ENCODE measurements around the gene GBP1. TPM values are rescaled to one million over a fixed set of nuclear protein-coding genes. Genes with fewer than 3 reads are reported as not detected.
"Not testable (repeated sequence)": the region's sequence is repeated elsewhere in the genome, so short reads cannot be mapped to it uniquely, and the experiment has no call there.

The GBP1 gene
- total and polyA plus RNA-seq, 2 donors, result 44.1 to 53.0 TPM

- WGBS, result 97% methylated on average over 1 of the region's 1 CpG
- Histone ChIP-seq H3K4me1 (ENCODE audit: control insufficient read depth in 2 of 2, insufficient read depth in 2 of 2, low read length in 2 of 2) (no peaks in the 10 kb centered on the region), H3K9me3 (ENCODE audit: control insufficient read depth in 2 of 2, insufficient read depth in 1 of 2, low read length in 1 of 2) (peaks cover 0 to 7% of the 10 kb centered on the region in 2 donors), H3K27me3 (ENCODE audit: control insufficient read depth in 2 of 2, insufficient read depth in 1 of 2, low read length in 1 of 2) (no peaks in the 10 kb centered on the region), H3K36me3 (ENCODE audit: control insufficient read depth in 2 of 2, insufficient read depth in 2 of 2, low read length in 1 of 2) (no peaks in the 10 kb centered on the region), H3K4me3 (ENCODE audit: low read length in 2 of 2) (no peak overlapping the region), H3K27ac (ENCODE audit: low read depth in 1 of 2, low read length in 1 of 2) (no peak overlapping the region)
- no peak for DNase-seq (ENCODE audit: low read depth in 6 of 9, low spot score in 9 of 9)
These were observed 29.9 kb downstream of the GBP1 start for GRCh38 chr1:89035080-89035479.

DNA sequence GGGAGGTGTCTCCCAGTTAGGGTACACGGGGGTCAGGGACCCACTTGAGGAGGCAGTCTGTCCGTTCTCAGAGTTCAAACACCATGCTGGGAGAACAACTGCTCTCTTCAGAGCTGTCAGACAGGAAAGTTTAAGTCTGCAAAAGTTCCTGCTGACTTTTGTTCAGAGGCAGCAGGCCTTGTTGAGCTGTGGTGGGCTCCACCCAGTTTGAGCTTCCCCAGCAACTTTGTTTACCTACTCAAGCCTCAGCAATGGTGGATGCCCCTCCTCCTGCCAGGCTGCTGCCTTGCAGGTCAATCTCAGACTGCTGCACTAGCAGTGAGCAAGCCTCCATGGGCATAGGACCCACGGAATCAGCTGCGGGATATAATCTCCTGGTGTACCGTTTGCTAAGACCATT is 31.0 kb downstream of the GBP1 start:
- WGBS, result 98% methylated on average over 5 of the region's 5 CpGs
- not testable (repeated sequence) for H3K4me3 ChIP-seq (ENCODE audit: low read length in 2 of 2); H3K4me1 ChIP-seq (ENCODE audit: control insufficient read depth in 2 of 2, insufficient read depth in 2 of 2, low read length in 2 of 2); H3K27ac ChIP-seq (ENCODE audit: low read depth in 1 of 2, low read length in 1 of 2); DNase-seq (ENCODE audit: low read depth in 6 of 9, low spot score in 9 of 9); H3K36me3 ChIP-seq (ENCODE audit: control insufficient read depth in 2 of 2, insufficient read depth in 2 of 2, low read length in 1 of 2); H3K27me3 ChIP-seq (ENCODE audit: control insufficient read depth in 2 of 2, insufficient read depth in 1 of 2, low read length in 1 of 2); H3K9me3 ChIP-seq (ENCODE audit: control insufficient read depth in 2 of 2, insufficient read depth in 1 of 2, low read length in 1 of 2)

- DNase-seq (ENCODE audit: low read depth in 6 of 9, low spot score in 9 of 9), result peak in 1 of 9 donors; percentile 27
- H3K9me3 ChIP-seq (ENCODE audit: control insufficient read depth in 2 of 2, insufficient read depth in 1 of 2, low read length in 1 of 2); H3K27ac ChIP-seq (ENCODE audit: low read depth in 1 of 2, low read length in 1 of 2); H3K4me3 ChIP-seq (ENCODE audit: low read length in 2 of 2); H3K27me3 ChIP-seq (ENCODE audit: control insufficient read depth in 2 of 2, insufficient read depth in 1 of 2, low read length in 1 of 2); H3K36me3 ChIP-seq (ENCODE audit: control insufficient read depth in 2 of 2, insufficient read depth in 2 of 2, low read length in 1 of 2); H3K4me1 ChIP-seq (ENCODE audit: control insufficient read depth in 2 of 2, insufficient read depth in 2 of 2, low read length in 2 of 2): not testable (repeated sequence)
- WGBS, result 13% methylated on average over 2 of the region's 2 CpGs
These were observed 36.0 kb downstream of the GBP1 start for GRCh38 chr1:89029051-89029450.

DNA sequence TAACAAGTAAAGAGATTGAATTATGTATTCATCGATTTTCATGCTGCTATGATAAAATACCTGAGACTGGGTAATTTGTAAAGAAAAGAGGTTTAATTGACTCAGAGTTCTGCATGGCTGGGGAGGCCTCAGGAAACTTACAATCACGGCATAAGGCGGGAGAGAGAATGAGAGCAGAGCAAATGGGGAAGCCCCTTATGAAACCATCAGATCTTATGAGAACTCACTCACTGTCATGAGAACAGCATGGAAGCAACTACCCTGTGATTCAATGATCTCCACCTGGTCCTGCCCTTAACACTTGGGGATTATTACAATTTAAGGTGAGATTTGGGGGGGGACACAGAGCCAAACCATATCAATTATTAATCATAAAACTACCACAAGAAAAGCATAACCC is 39.1 kb downstream of the GBP1 start:
- Histone ChIP-seq H3K27me3 (ENCODE audit: control insufficient read depth in 2 of 2, insufficient read depth in 1 of 2, low read length in 1 of 2) (no peaks in the 10 kb centered on the region), H3K4me1 (ENCODE audit: control insufficient read depth in 2 of 2, insufficient read depth in 2 of 2, low read length in 2 of 2) (peaks cover 3% of the 10 kb centered on the region in 2 donors), H3K4me3 (ENCODE audit: low read length in 2 of 2) (no peak overlapping the region), H3K36me3 (ENCODE audit: control insufficient read depth in 2 of 2, insufficient read depth in 2 of 2, low read length in 1 of 2) (no peaks in the 10 kb centered on the region), H3K27ac (ENCODE audit: low read depth in 1 of 2, low read length in 1 of 2) (no peak overlapping the region), H3K9me3 (ENCODE audit: control insufficient read depth in 2 of 2, insufficient read depth in 1 of 2, low read length in 1 of 2) (no peaks in the 10 kb centered on the region)
- 97% methylated on average over 3 of the region's 3 CpGs for WGBS
- DNase-seq (ENCODE audit: low read depth in 6 of 9, low spot score in 9 of 9), result no peak

DNA sequence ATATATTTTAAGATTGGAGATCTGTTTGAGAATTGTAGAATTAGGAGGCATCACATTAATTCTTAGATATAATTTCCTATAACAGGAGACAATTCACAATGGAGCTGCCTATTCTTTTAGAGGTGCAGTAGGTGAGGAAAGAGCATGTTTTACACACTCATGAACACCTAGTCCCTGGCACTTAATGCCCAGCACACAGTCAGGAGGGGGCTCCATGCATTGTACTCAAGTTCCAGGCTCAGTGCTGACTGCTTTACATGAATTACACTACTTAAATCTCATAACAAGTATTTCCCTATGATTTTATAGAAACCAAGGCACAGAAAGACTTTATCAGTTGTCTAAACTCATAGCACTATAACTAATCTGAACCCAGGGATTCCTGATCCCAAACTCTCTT is 42.0 kb downstream of the GBP1 start:
- peaks cover 3% of the 10 kb centered on the region in 2 donors for H3K4me1 ChIP-seq (ENCODE audit: control insufficient read depth in 2 of 2, insufficient read depth in 2 of 2, low read length in 2 of 2)
- H3K27ac ChIP-seq (ENCODE audit: low read depth in 1 of 2, low read length in 1 of 2), result peak overlapping the region; percentile 82 to 91
- no peaks in the 10 kb centered on the region for H3K27me3 ChIP-seq (ENCODE audit: control insufficient read depth in 2 of 2, insufficient read depth in 1 of 2, low read length in 1 of 2)
- peak overlapping the region in 1 of 2 donors; percentile 45 for H3K4me3 ChIP-seq (ENCODE audit: low read length in 2 of 2)
- peaks cover 0 to 7% of the 10 kb centered on the region in 2 donors for H3K36me3 ChIP-seq (ENCODE audit: control insufficient read depth in 2 of 2, insufficient read depth in 2 of 2, low read length in 1 of 2)
- no peaks in the 10 kb centered on the region for H3K9me3 ChIP-seq (ENCODE audit: control insufficient read depth in 2 of 2, insufficient read depth in 1 of 2, low read length in 1 of 2)
- DNase-seq (ENCODE audit: low read depth in 6 of 9, low spot score in 9 of 9), result no peak

GRCh38 chr1:89022167-89022959 is 42.6 kb downstream of the GBP1 start, which contains the start of gene GBP3:
Gene GBP3, minus strand, starts transcription at chr1:89022866. Its CDS starts 2,145 bp downstream, at chr1:89020721.
- peak in 7 of 9 donors; percentile 19 to 74 (median 42) for DNase-seq (ENCODE audit: low read depth in 6 of 9, low spot score in 9 of 9)
- Histone ChIP-seq H3K27ac (ENCODE audit: low read depth in 1 of 2, low read length in 1 of 2) (peak within 1 kb of the TSS; percentile 82 to 91), H3K9me3 (ENCODE audit: control insufficient read depth in 2 of 2, insufficient read depth in 1 of 2, low read length in 1 of 2) (no peaks in the 10 kb centered on the region), H3K4me1 (ENCODE audit: control insufficient read depth in 2 of 2, insufficient read depth in 2 of 2, low read length in 2 of 2) (peaks cover 3% of the 10 kb centered on the region in 2 donors), H3K36me3 (ENCODE audit: control insufficient read depth in 2 of 2, insufficient read depth in 2 of 2, low read length in 1 of 2) (peaks cover 0 to 7% of the 10 kb centered on the region in 2 donors), H3K27me3 (ENCODE audit: control insufficient read depth in 2 of 2, insufficient read depth in 1 of 2, low read length in 1 of 2) (no peaks in the 10 kb centered on the region), H3K4me3 (ENCODE audit: low read length in 2 of 2) (peak within 1 kb of the TSS; percentile 45 to 59)
- WGBS, result 2% methylated on average over 5 of the region's 5 CpGs

DNA sequence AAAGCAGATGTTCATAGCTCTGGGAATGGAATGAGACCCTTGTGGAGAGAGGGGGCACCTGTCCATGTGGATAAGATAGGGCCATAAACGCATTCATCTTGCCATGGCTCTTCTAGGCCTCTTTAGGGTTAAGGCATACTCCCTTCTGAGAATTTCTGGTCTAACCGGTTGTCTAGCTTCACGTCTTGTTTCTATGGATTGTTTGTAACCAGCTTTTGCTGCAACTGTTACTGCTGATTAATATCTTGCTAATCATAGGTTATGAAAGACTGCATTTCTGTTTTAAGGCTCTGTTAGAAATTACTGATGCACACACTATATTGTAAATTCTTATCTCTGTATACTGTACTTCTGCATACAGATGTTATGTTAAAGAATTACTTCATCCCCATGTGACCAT is 46.7 kb downstream of the GBP1 start:
- not testable (repeated sequence) for H3K9me3 ChIP-seq (ENCODE audit: control insufficient read depth in 2 of 2, insufficient read depth in 1 of 2, low read length in 1 of 2); H3K4me1 ChIP-seq (ENCODE audit: control insufficient read depth in 2 of 2, insufficient read depth in 2 of 2, low read length in 2 of 2); H3K27me3 ChIP-seq (ENCODE audit: control insufficient read depth in 2 of 2, insufficient read depth in 1 of 2, low read length in 1 of 2); H3K27ac ChIP-seq (ENCODE audit: low read depth in 1 of 2, low read length in 1 of 2); H3K4me3 ChIP-seq (ENCODE audit: low read length in 2 of 2); DNase-seq (ENCODE audit: low read depth in 6 of 9, low spot score in 9 of 9)
- peaks cover 13 to 27% of the 10 kb centered on the region in 2 donors for H3K36me3 ChIP-seq (ENCODE audit: control insufficient read depth in 2 of 2, insufficient read depth in 2 of 2, low read length in 1 of 2)
- WGBS, result 90% methylated on average over 3 of the region's 3 CpGs

- H3K4me3 ChIP-seq (ENCODE audit: low read length in 2 of 2), result no peak overlapping the region
These were observed 56.5 kb downstream of the GBP1 start for GRCh38 chr1:89008511-89008910.

DNA sequence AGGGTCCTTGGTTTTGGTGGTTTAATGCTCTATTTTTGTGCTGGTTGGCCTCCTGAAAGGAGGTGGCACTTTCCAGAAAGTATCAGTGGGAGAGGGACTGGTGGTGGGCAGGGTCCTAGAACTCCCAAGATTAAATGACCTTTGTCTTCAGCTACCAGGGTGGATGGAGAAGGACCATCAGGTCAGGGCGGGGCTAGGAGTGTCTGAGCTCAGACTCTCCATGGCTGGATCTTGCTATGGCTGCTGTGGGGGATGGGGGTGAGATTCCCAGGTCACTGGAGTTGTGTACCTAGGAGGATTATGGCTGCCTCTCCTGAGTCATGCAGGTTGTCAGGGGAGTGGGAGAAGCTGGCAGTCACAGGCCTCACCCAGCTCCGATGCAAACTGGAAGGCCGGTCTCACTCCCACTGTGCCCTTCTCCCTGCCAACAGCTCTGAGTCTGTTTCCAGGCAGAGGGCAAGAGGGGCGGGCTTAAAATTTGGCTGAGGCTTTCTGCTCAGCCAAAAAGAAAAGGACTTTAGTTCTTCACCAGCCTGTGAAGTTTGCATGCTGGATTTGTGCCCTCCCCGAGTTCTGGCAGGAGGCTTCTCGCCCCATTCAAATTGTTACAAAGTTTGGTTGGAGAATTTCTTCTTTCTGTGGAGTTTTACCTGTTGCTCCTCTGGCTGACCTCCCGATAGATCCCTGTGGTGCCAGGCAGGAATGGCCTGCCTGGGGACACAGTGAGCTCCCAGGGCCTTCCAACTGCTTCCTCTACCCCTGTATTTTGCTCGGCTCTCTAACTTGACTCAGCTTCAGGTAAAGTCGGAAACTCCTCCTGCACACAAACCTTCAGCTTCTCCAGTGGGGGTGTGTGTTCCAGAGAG is 59.5 kb downstream of the GBP1 start:
- Histone ChIP-seq H3K4me1 (ENCODE audit: control insufficient read depth in 2 of 2, insufficient read depth in 2 of 2, low read length in 2 of 2) (no peaks in the 10 kb centered on the region), H3K36me3 (ENCODE audit: control insufficient read depth in 2 of 2, insufficient read depth in 2 of 2, low read length in 1 of 2) (peaks cover 16 to 30% of the 10 kb centered on the region in 2 donors), H3K9me3 (ENCODE audit: control insufficient read depth in 2 of 2, insufficient read depth in 1 of 2, low read length in 1 of 2) (no peaks in the 10 kb centered on the region), H3K4me3 (ENCODE audit: low read length in 2 of 2) (no peak overlapping the region), H3K27me3 (ENCODE audit: control insufficient read depth in 2 of 2, insufficient read depth in 1 of 2, low read length in 1 of 2) (no peaks in the 10 kb centered on the region), H3K27ac (ENCODE audit: low read depth in 1 of 2, low read length in 1 of 2) (no peak overlapping the region)
- no peak for DNase-seq (ENCODE audit: low read depth in 6 of 9, low spot score in 9 of 9)
- 97% methylated on average over 9 of the region's 9 CpGs for WGBS

More at GRCh38 chr1:89008511-89008910, 56.5 kb downstream of the GBP1 start:
- 97% methylated on average over 4 of the region's 4 CpGs for WGBS
- H3K27me3 ChIP-seq (ENCODE audit: control insufficient read depth in 2 of 2, insufficient read depth in 1 of 2, low read length in 1 of 2), result no peaks in the 10 kb centered on the region
- no peak for DNase-seq (ENCODE audit: low read depth in 6 of 9, low spot score in 9 of 9)
- H3K9me3 ChIP-seq (ENCODE audit: control insufficient read depth in 2 of 2, insufficient read depth in 1 of 2, low read length in 1 of 2), result no peaks in the 10 kb centered on the region
- no peak overlapping the region for H3K27ac ChIP-seq (ENCODE audit: low read depth in 1 of 2, low read length in 1 of 2)
- H3K36me3 ChIP-seq (ENCODE audit: control insufficient read depth in 2 of 2, insufficient read depth in 2 of 2, low read length in 1 of 2), result peaks cover 23 to 53% of the 10 kb centered on the region in 2 donors
- no peaks in the 10 kb centered on the region for H3K4me1 ChIP-seq (ENCODE audit: control insufficient read depth in 2 of 2, insufficient read depth in 2 of 2, low read length in 2 of 2)

Data from thymus (tissue), 11 donors.